Mesothelial cell of epicardium (in vitro differentiated cells): ENCODE results near the gene PTPRN2. TPM values are rescaled to one million over a fixed set of nuclear protein-coding genes. Genes with fewer than 3 reads are reported as not detected.

Source experiments
- DNase-seq, 2 experiments: peaks; one replicate each; pipeline ENCODE4 v3.0.0; 2021; ENCODE audit warnings: low spot score in 2 of 2; ENCODE audit not compliant: unreplicated experiment in 2 of 2
- H3K27ac Mint-ChIP-seq: 2 replicates; pipeline ENCODE4 v1.8.0; 2021; ENCODE audit warnings: mixed read lengths
- H3K27me3 Mint-ChIP-seq: 2 replicates; pipeline ENCODE4 v1.8.0; 2021; ENCODE audit warnings: low read depth, mixed read lengths
- H3K36me3 Mint-ChIP-seq: 2 replicates; pipeline ENCODE4 v1.8.0; 2021; ENCODE audit warnings: mixed read lengths
- H3K4me1 Mint-ChIP-seq: 2 replicates; pipeline ENCODE4 v1.8.0; 2021; ENCODE audit warnings: mixed read lengths
- H3K4me3 Mint-ChIP-seq: 2 replicates; pipeline ENCODE4 v1.8.0; 2021; ENCODE audit warnings: mild to moderate bottlenecking, moderate library complexity, mixed read lengths
- H3K9me3 Mint-ChIP-seq: 2 replicates; pipeline ENCODE4 v1.8.0; 2021; ENCODE audit warnings: mixed read lengths
- CTCF ChIP-seq: fragments of 200-600 bp; sonication (generic); IDR thresholded peaks from one replicate; pipeline ENCODE4 v1.5.0; 2021; ENCODE audit warnings: antibody characterized with exemption; ENCODE audit not compliant: unreplicated experiment
- total RNA-seq: library from RNA; stranded (reverse); gene quantifications from 3 replicates; pipeline ENCODE4 v1.2.1, GENCODE V29; 2021

The PTPRN2 gene
- total RNA-seq, 1 donor from 2014 or later = 2.2 TPM

DNA sequence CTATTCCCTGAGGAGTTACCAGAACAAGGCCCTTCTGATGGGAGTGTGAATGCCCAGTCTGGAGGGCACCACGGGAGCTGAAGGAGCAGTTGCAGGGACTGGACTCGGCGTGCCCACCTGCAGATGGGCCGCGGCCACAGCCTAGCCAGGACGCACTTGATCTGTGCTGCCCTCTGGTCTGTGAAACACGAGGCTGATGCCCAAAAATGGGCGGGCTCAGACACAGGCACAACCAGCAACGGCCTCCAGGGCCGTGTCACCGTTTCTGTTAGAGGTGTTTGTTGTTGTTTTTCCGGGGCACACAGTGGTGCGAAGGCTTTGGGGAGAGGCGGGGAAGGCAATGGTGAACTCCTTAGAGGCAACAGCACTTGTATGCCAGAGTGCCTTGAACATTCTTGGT, 1015.0 kb downstream of the PTPRN2 start:
- no peak for TF ChIP-seq CTCF
- no peak for DNase-seq
- Mint-ChIP-seq H3K4me3 (no peak overlapping the region), H3K27me3 (peaks cover 67% of the 10 kb centered on the region), H3K4me1 (peaks cover 16% of the 10 kb centered on the region), H3K36me3 (no peaks in the 10 kb centered on the region), H3K27ac (no peak overlapping the region), H3K9me3 (no peaks in the 10 kb centered on the region)

DNA sequence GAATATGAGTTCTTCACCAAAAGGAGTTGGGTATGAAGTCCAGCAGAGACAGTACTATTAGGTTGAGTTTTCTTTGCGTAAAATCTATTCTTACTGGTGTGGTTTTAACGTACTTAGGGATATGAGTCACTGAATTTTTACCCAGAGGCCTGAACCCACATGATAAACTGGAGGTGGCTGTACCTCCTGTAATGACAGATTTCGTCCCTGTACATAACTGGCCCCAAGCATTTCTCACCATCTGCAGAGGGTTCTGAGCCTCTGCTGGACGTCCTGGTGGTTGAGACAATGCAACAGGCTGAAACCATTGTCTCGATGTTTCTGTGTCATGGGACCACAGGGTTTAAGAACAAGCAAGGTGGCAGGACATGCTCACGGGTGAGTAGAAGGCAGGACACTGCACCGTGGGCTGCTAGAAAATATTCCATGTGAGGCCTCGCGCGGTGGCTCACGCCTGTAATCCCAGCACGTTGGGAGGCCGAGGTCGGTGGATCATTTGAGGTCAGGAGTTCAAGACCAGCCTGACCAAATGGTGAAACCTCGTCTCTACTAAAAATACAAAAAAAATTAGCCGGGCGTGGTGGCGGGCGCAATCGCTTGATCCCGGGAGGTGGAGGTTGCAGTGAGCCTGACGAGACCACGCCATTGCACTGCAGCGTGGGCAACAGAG, 1017.0 kb downstream of the PTPRN2 start:
- Mint-ChIP-seq H3K27ac (no peak overlapping the region), H3K27me3 (peaks cover 60% of the 10 kb centered on the region), H3K4me3 (no peak overlapping the region), H3K4me1 (peaks cover 16% of the 10 kb centered on the region), H3K9me3 (no peaks in the 10 kb centered on the region), H3K36me3 (no peaks in the 10 kb centered on the region)
- DNase-seq = no peak
- TF ChIP-seq CTCF = no peak

GRCh38 chr7:157569967-157570366, 1017.7 kb downstream of the PTPRN2 start:
- no peak for DNase-seq
- no peak overlapping the region for H3K4me3 Mint-ChIP-seq
- TF ChIP-seq CTCF = no peak
- peaks cover 55% of the 10 kb centered on the region for H3K27me3 Mint-ChIP-seq
- no peak overlapping the region for H3K27ac Mint-ChIP-seq
- no peaks in the 10 kb centered on the region for H3K36me3 Mint-ChIP-seq
- peaks cover under 1% of the 10 kb centered on the region for H3K9me3 Mint-ChIP-seq
- H3K4me1 Mint-ChIP-seq = peaks cover 16% of the 10 kb centered on the region

DNA sequence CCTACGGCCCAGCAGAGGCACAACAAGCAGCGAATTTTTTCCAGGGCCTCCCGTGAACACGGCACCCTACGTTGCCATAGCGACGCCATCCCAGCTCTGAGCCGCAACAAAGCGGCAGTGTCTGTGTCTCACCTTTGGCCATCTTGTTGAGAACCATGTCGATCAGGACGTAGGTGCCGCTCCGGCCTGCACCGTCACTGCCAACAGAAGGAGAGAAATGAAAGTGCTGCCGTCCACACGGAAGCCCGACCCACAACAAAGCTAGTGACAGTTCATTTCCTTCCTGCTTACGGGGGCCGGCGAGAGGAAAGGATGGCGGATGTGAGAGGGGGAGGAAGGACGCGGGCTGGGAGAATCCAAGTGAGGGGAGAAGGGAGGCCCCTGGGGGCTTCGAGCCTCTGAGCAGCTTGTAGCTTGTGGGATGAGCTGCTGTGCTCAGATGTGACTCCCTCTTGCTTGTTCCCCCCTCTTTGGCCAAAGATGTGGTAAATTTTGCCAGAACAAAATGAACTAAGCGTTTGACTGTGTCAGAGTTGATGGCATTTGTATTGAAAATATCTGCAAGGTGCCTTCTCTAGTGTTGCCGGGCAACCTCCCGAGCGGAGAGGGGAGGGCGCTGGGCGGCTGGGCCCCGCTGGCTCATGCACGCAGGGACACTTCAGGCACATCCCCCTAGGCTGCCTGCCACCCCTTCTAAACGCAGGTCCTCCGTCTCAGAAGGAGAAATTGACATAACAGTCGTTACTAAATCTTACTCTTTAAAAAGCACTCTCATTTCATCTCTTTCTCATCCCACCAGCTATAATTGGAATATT, 1018.6 kb downstream of the PTPRN2 start:
- DNase-seq = peak in 1 of 2 experiments; percentile 47
- H3K4me1 Mint-ChIP-seq = peaks cover 16% of the 10 kb centered on the region
- H3K4me3 Mint-ChIP-seq = peak overlapping the region; percentile 82

GRCh38 chr7:157568106-157568769, 1019.4 kb downstream of the PTPRN2 start:
- no peak for TF ChIP-seq CTCF
- peak overlapping the region; percentile 82 for H3K4me3 Mint-ChIP-seq
- no peak overlapping the region for H3K27ac Mint-ChIP-seq
- peaks cover 16% of the 10 kb centered on the region for H3K4me1 Mint-ChIP-seq
- no peaks in the 10 kb centered on the region for H3K36me3 Mint-ChIP-seq
- peaks cover 6% of the 10 kb centered on the region for H3K9me3 Mint-ChIP-seq
- DNase-seq = no peak
- H3K27me3 Mint-ChIP-seq = peaks cover 42% of the 10 kb centered on the region

More for the DNA sequence above, 1018.6 kb downstream of the PTPRN2 start:
- Mint-ChIP-seq H3K36me3 (no peaks in the 10 kb centered on the region), H3K27ac (peak overlapping the region; percentile 41), H3K27me3 (peaks cover 47% of the 10 kb centered on the region), H3K9me3 (peaks cover 6% of the 10 kb centered on the region)
- TF ChIP-seq CTCF = no peak
